WI38 (cell line): ENCODE measurements around the gene IL17RB.
A peak's percentile ranks its signal among the peaks of the same experiment; 100 is the strongest.

Source experiments
- H3K4me3 ChIP-seq: 2 replicates; pipeline ENCODE4 v1.5.1; 2011; ENCODE audit warnings: low read depth, mild to moderate bottlenecking, control low read depth, low read length
- CTCF ChIP-seq: IDR thresholded peaks from 2 replicates; pipeline ENCODE4 v1.5.1; 2012; ENCODE audit warnings: low read depth, mild to moderate bottlenecking, control low read depth, low read length

Gene IL17RB

DNA sequence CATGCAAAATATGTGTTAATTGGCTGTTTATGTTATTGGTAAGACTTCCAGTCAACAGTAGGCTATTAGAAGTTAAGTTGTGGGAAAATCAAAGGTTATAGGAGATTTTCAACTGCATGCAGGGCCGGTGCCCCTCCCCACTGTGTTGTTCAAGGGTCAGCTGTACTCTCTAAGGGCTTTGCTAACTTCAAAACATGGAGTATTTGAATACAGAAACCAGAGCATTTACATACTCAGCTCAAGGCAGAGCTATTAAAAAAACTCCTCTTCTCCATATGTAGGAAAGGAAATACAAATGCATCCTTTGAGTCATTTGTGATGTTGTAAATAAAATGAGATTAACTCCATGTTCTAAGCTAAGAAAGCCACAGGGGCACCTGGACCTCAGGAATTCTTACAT is 16.8 kb downstream of the IL17RB start:
- H3K4me3 ChIP-seq = no peak overlapping the region
- no peak for TF ChIP-seq CTCF

DNA sequence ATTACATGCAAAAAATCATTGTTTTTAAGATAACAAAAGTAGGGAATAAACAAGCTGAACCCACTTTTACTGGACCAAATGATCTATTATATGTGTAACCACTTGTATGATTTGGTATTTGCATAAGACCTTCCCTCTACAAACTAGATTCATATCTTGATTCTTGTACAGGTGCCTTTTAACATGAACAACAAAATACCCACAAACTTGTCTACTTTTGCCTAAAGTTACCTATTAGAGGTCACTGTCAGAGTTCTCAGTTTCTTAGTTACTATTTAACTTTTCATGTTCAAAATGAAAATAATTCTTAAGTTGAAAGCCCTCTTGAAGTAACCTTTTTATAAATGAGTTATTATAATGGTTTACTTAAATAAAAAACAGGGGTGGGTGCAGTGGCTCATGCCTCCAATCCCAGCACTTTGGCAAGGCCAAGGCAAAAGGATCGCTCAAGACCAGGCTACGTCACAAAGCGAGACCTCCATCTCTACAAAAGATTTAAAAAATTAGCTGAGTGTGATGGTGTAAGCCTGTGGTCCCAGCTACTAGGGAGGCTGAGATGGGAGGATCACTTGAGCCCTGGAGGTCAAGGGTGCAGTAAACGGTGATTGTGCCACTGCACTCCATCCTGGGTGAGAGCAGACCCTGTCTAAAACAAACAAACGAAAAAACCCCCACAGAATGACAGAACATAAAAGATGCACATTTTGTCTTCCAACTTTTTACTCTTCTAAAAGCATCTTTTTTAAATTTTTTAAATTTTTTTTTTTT is 19.5 kb downstream of the IL17RB start:
- no peak for TF ChIP-seq CTCF
- H3K4me3 ChIP-seq = no peak overlapping the region

DNA sequence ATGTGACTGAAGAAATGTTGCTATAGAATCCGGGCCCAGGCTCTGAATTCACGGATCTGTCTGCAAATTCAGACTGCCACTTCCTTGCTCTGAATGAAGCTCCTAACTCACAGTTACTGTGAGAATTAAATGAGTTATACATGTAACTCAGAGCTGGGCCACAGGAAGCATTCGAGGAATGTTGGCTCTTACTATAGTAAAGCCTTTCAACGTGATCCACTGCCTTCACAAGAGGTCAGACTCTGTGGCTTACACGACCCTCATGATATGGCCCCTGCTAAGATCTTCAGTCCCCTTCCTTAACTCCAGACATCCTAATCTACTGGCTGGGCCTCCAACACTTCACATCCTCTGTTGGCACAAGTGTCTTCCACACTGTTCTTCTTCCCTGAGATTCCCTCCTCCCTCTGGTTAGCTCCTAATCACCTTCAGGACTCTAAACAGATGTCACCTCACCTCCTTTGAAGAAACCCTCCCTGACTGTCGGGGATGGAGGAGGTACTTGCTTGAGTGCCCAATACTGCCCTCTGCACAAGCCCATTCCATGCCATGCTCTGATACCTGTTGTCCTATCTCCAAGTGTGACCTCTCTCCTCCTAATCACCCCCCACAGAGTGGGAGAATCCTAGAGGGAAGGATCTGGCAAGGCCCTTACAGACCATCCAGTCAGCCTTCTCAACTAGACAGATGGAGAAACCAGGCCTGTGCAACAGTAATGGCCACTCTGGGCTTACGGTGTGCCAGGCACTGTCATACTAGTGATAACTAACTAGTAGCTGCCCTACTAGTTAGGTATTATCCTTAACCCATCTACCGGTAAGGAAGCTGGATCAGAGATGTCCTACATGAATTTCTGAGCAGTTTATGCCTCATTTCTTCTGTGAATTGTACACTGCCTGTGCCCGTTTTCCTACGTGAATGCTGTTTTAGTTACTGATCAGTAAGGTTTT is 34.3 kb downstream of the IL17RB start:
- peak overlapping the region; percentile 91 for H3K4me3 ChIP-seq
- TF ChIP-seq CTCF = no peak

DNA sequence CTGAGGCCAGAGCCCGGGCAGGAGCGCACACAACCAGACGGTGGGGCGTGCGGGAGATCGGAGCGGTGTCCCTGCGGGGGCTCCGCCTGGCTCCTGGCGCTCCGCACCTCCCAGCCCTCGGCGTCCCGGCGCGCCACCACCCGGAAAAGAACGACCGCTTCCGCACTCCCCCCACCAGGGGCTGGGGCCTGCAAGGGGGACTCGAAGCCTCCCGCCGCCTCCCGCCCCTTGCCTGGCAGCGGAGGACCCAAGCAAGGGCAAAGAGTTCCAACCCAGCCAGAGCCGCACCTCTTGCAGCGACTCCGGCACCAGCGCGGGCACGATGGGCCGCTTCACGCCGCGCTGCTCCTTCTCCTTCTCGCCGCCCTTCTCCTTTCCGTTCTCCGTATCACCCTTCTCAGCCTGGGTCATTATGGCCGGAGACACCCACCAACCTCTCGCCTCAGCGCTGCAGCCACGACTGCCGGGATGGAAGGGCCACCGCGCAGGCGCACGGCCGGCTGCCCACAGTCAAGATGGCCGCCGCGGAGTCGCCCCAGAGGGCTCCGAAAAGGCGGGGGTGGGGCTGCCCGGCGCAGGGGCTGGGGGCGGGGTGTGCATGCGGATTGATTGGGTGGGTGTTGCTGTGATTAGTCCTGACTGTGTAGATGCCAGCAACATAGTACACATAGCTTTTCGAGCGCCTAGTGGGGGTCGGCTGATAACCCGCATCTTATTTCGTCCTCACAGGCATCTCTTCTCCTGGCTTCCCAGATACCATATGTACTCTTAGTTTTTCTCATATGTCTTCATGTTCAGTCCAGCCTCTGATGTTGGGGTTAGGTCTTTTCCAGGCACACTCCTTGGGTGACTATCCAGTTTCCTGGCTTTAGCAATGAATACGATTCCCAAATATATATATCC is 35.6 kb downstream of the IL17RB start, which contains the start of gene ACTR8:
ACTR8 (minus strand) TSS at position 462 of the 903 bp plus-strand sequence; CDS start at position 411, 51 bp downstream.
- H3K4me3 ChIP-seq = peak within 1 kb of the TSS; percentile 91
- no peak for TF ChIP-seq CTCF

DNA sequence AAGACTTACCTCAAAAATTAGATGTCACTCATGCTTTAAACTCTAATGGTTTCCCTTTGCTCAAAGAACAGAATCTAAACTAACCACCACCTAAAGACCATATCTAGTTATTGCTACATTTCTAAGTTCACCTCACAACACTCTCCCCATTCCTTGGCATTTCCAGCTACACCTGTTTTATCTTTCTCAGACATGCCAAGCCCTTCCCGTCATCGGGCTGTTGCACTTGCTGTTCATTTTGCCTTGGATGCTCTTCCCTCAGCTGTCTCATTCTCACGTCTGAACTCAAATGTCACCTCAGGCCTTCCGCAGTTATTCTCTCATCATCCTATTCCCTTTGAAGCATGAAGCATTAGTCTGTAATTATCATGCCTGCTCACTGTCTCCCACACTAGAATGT is 36.6 kb downstream of the IL17RB start:
- no peak overlapping the region for H3K4me3 ChIP-seq
- TF ChIP-seq CTCF = no peak

GRCh38 chr3:53884623-53885022 is 38.3 kb downstream of the IL17RB start:
- no peak overlapping the region for H3K4me3 ChIP-seq
- TF ChIP-seq CTCF = no peak
